ENCODE measurements around the gene S1PR5. TPM values are rescaled to one million over a fixed set of nuclear protein-coding genes. Genes with fewer than 3 reads are reported as not detected.

The S1PR5 gene
- total RNA-seq, 1 donor from 2014 or later = not detected

DNA sequence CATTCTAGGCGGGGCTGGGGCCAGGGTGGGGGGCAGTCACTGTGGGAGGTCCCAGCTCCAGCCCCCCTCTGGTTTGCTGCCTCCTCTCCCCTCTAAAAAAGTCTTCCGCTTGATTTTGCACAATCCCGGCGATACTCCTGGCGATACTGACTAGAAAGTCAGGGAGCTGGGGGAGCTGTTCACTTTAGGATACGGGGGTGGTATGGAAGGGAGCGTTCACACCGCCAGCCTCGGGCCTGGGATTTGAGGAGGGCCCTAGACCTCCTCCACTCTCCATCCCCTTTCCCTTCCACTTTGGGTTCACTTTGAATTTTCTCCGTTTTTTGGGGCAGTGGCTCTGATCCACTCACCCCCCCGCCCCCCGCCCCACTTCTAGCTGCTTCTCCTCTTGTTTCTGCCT lies 49.1 kb downstream of the S1PR5 start:
- TF ChIP-seq, protein P1, sequence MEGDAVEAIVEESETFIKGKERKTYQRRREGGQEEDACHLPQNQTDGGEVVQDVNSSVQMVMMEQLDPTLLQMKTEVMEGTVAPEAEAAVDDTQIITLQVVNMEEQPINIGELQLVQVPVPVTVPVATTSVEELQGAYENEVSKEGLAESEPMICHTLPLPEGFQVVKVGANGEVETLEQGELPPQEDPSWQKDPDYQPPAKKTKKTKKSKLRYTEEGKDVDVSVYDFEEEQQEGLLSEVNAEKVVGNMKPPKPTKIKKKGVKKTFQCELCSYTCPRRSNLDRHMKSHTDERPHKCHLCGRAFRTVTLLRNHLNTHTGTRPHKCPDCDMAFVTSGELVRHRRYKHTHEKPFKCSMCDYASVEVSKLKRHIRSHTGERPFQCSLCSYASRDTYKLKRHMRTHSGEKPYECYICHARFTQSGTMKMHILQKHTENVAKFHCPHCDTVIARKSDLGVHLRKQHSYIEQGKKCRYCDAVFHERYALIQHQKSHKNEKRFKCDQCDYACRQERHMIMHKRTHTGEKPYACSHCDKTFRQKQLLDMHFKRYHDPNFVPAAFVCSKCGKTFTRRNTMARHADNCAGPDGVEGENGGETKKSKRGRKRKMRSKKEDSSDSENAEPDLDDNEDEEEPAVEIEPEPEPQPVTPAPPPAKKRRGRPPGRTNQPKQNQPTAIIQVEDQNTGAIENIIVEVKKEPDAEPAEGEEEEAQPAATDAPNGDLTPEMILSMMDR (conservative IDR thresholded peaks at IDR 0.05; ENCODE audit: low read depth, low read length) = no peak
- DNase-seq (ENCODE audit: low read depth) = no peak
- no peak overlapping the region for H3K4me3 ChIP-seq (ENCODE audit: low read depth, low read length)

- TF ChIP-seq, protein P1 (conservative IDR thresholded peaks at IDR 0.05; ENCODE audit: low read depth, low read length) = no peak
- DNase-seq (ENCODE audit: low read depth) = no peak
- H3K4me3 ChIP-seq (ENCODE audit: low read depth, low read length) = no peak overlapping the region
Measured at GRCh38 chr19:10467104-10467706, 50.0 kb downstream of the S1PR5 start.

DNA sequence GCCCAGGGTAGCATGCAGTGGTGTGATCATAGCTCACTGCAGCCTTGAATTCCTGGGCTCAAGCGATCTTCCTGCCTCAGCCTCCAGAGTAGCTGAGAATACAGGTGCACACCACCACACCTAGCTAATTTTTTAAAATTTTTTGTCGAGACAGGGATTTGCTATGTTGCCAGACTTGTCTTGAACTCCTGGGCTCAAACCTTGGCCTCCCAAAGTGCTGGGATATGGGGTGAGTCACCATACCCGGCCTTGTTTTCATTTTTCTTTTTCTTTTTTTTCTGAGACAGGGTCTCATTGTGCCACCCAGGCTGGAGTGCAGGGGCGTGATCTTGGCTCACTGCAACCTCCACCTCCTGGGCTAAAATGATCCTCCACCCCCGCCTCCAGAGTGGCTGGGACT lies 52.8 kb downstream of the S1PR5 start:
- TF ChIP-seq, protein P1 (conservative IDR thresholded peaks at IDR 0.05; ENCODE audit: low read depth, low read length) = no peak
- no peak overlapping the region for H3K4me3 ChIP-seq (ENCODE audit: low read depth, low read length)
- DNase-seq (ENCODE audit: low read depth) = no peak

Other genes with a start within 250 kb of the S1PR5 start
- gene ICAM1, start 246.3 kb downstream of the S1PR5 start, total RNA-seq = 17.1 and 36.3 TPM in 2 replicates
- gene ICAM4, start 230.5 kb downstream of the S1PR5 start, total RNA-seq = not detected in 2 replicates
- 0.14 TPM in 1 of 2 replicates, not detected in the other for gene ICAM5, start 227.5 kb downstream of the S1PR5 start, total RNA-seq
- gene ZGLP1, start 207.6 kb downstream of the S1PR5 start, total RNA-seq = 0.35 and 2.4 TPM in 2 replicates
- gene FDX2, start 201.4 kb downstream of the S1PR5 start, total RNA-seq = 48.2 and 57.6 TPM in 2 replicates
- 29.5 and 34.1 TPM in 2 replicates for gene RAVER1, start 183.9 kb downstream of the S1PR5 start, total RNA-seq
- 3.4 and 3.8 TPM in 2 replicates for gene ICAM3, start 177.8 kb downstream of the S1PR5 start, total RNA-seq
- 95.4 and 103 TPM in 2 replicates for gene TYK2, start 136.9 kb downstream of the S1PR5 start, total RNA-seq
- gene CDC37, start 113.9 kb downstream of the S1PR5 start, total RNA-seq = 155 and 262 TPM in 2 replicates
- gene PDE4A, start 96.9 kb downstream of the S1PR5 start, total RNA-seq = 0.40 and 2.0 TPM in 2 replicates
- 41.2 and 76.0 TPM in 2 replicates for gene KEAP1, start 14.1 kb downstream of the S1PR5 start, total RNA-seq
- gene ATG4D, start 26.5 kb upstream of the S1PR5 start, total RNA-seq = 31.4 and 35.9 TPM in 2 replicates
- gene KRI1, start 48.6 kb upstream of the S1PR5 start, total RNA-seq = 16.7 and 18.2 TPM in 2 replicates
- 5.1 and 17.1 TPM in 2 replicates for gene CDKN2D, start 51.5 kb upstream of the S1PR5 start, total RNA-seq
- gene AP1M2, start 69.9 kb upstream of the S1PR5 start, total RNA-seq = 39.7 and 47.2 TPM in 2 replicates
- 48.5 and 52.0 TPM in 2 replicates for gene SLC44A2, start 108.1 kb upstream of the S1PR5 start, total RNA-seq
- gene ILF3, start 136.9 kb upstream of the S1PR5 start, total RNA-seq = 125 and 208 TPM in 2 replicates
- 21.7 and 33.4 TPM in 2 replicates for gene QTRT1, start 184.0 kb upstream of the S1PR5 start, total RNA-seq
- 94.5 and 103 TPM in 2 replicates for gene DNM2, start 200.6 kb upstream of the S1PR5 start, total RNA-seq